Psoas muscle (tissue), 8 donors: ENCODE measurements around the gene ELFN1. TPM values are rescaled to one million over a fixed set of nuclear protein-coding genes. Genes with fewer than 3 reads are reported as not detected.

Source experiments
- ATAC-seq, 4 donors: fragments of 200-7000 bp; cut with Tn5 transposase; one replicate each; pipeline ENCODE4 v1.9.1; 2020; ENCODE audit warnings: moderate library complexity in 3 of 4, mild to moderate bottlenecking in 2 of 4
- DNase-seq, 2 donors: peaks; one replicate each; pipeline ENCODE4 v3.0.0-alpha.2; 2020
- H3K27ac ChIP-seq: fragments of 200-600 bp; one replicate; pipeline ENCODE4 v1.8.0; 2022
- H3K27me3 ChIP-seq, 3 donors: fragments of 200-600 bp in 1 of 3; one replicate each; pipeline versions ENCODE4 v1.6.1 to v1.8.0; 2013 to 2022; ENCODE audit warnings: low read length in 2 of 3, mild to moderate bottlenecking in 2 of 3, moderate library complexity in 1 of 3; ENCODE audit not compliant: insufficient read depth in 3 of 3
- H3K36me3 ChIP-seq, 2 donors: fragments of 200-600 bp in 1 of 2; one replicate each; pipeline versions ENCODE4 v1.6.1 to v1.8.0; 2013 to 2022; ENCODE audit warnings: low read depth in 1 of 2, mild to moderate bottlenecking in 1 of 2, moderate library complexity in 1 of 2; ENCODE audit not compliant: insufficient read depth in 1 of 2
- H3K4me1 ChIP-seq: fragments of 200-600 bp; one replicate; pipeline ENCODE4 v1.8.0; 2022
- H3K4me3 ChIP-seq: fragments of 200-600 bp; one replicate; pipeline ENCODE4 v1.8.0; 2022; ENCODE audit warnings: mild to moderate bottlenecking
- H3K9me3 ChIP-seq: fragments of 200-600 bp; one replicate; pipeline ENCODE4 v1.8.0; 2022
- WGBS, 3 donors: extraction: QIAGEN DNeasy Blood & Tissue Kit; methylation state at CpG; one replicate each; pipeline versions ENCODE4 v1.1.6 to v1.1.7; 2013; 5-methylcytosine and 5-hydroxymethylcytosine counted together
- intact Hi-C, 2 donors: fragments of 100-400 bp; cut with DNase I; formaldehyde crosslinking; loops; one replicate each; pipeline versions ENCODE4 v1.11.0 to v1.14.2; 2022
- polyA plus RNA-seq, 3 donors: library from polyadenylated mRNA; stranded (reverse); fragments of 200-250 nt; gene quantifications; one replicate each; pipeline ENCODE4 v1.2.3, GENCODE V29; 2013
- total RNA-seq, 4 donors: library from RNA; stranded (reverse); fragmentation: NEBNext Ultra II Directional in 2 of 4; extraction: Animal tissue kit (Norgen Biotek cat#: 25700) in 2 of 4; gene quantifications; one replicate each; pipeline versions ENCODE4 v1.2.1 to v1.2.4, GENCODE V29; 2021 to 2023
- TF ChIP-seq, protein P1 (sequence below): fragments of 200-600 bp; IDR thresholded peaks from one replicate; pipeline ENCODE4 v1.8.0; 2022; ENCODE audit warnings: antibody characterized with exemption
- donor health status: healthy with polysubstance abuse.
- donor health status: DM: no; HTN: no; CAD: no; lungs with moderate emphysema.
- donor health status: Bipolar disorder and iron deficiency.
- donor health status: healthy.
- donor health status: DM: yes; HTN: yes; CAD: no.
- donor health status: DM: no; HTN: no; CAD: no.
- donor health status: DM: no; HTN: no; CAD: no.
- donor health status: DM: yes; HTN: yes; CAD: no.

ELFN1 gene
- total and polyA plus RNA-seq, 7 donors = 0.11 to 0.87 (median 0.64) TPM

DNA sequence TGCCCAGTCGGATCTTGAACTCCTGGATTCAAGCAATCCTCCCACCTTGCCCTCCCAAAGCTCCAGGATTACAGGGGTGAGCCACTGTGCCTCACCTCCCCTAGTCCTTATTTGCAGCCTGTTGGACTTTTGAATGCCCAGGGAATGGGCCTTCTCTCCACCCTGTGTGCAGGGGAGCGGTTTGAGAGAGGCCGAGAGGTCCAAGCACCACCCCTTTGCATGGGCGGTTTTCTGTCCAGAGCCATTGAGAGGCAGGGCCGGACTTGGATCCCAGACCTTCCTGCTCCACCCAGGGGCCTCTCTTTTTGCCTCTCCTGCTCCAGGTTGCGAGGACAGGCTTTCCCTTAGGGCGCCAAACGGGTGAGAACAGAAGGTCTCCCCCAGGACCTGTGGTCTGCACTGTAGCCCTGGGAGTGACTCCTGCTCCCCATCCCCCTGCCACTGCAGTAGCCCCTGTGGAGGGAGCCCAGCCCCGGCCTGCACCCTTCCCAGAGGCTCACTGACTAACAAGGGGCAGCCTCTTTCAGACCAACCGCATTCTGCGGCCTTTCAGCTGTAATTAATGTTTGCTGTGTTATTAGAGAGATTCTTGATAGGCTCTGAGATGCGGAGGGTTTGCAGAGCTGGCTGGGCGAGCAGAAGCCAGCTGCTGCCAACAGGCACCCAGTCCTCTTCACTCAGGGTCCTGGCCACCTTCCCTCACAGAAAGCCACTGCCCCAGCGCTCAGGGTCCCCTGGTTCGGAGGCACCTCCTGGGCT is 57.9 kb downstream of the ELFN1 start:
- intact Hi-C loops = no loop called here
- ATAC-seq = no peak
- TF ChIP-seq, protein P1, sequence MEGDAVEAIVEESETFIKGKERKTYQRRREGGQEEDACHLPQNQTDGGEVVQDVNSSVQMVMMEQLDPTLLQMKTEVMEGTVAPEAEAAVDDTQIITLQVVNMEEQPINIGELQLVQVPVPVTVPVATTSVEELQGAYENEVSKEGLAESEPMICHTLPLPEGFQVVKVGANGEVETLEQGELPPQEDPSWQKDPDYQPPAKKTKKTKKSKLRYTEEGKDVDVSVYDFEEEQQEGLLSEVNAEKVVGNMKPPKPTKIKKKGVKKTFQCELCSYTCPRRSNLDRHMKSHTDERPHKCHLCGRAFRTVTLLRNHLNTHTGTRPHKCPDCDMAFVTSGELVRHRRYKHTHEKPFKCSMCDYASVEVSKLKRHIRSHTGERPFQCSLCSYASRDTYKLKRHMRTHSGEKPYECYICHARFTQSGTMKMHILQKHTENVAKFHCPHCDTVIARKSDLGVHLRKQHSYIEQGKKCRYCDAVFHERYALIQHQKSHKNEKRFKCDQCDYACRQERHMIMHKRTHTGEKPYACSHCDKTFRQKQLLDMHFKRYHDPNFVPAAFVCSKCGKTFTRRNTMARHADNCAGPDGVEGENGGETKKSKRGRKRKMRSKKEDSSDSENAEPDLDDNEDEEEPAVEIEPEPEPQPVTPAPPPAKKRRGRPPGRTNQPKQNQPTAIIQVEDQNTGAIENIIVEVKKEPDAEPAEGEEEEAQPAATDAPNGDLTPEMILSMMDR = no peak

DNA sequence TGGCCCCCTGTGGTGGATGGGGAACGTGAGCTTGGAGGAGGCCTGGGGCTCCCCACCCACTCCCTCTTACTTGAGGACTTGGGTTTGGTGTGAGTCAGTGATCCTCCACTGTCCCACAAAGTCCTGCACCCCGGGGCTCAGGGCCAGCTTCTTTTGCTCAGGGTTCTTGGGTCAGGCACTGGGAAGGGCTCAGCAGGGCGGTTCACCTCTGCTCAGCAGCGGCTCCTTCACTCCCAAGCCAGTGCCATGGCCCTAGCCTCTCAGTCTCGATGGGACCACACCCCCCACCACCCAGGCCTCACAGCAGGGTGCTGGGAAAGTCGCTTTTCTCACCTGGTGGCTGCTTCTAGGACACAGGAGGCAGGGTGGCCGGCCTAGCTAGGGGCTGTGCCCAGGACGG is 59.1 kb downstream of the ELFN1 start:
- TF ChIP-seq, protein P1 = no peak
- no peaks in the 10 kb centered on the region for H3K27me3 ChIP-seq
- no peak for ATAC-seq
- peaks cover 10% of the 10 kb centered on the region for H3K4me1 ChIP-seq
- H3K4me3 ChIP-seq = no peak overlapping the region
- DNase-seq = no peak
- peaks cover 14% of the 10 kb centered on the region for H3K9me3 ChIP-seq
- no peak overlapping the region for H3K27ac ChIP-seq
- H3K36me3 ChIP-seq = no peaks in the 10 kb centered on the region
- WGBS, 3 donors = 93 to 99% (median 96%) methylated on average over 8 of the region's 8 CpGs
- intact Hi-C loops = no loop called here

More for the DNA sequence above, 57.9 kb downstream of the ELFN1 start:
- Histone ChIP-seq H3K4me1 (peaks cover 7% of the 10 kb centered on the region), H3K36me3 (no peaks in the 10 kb centered on the region), H3K4me3 (no peak overlapping the region), H3K9me3 (peaks cover 14% of the 10 kb centered on the region), H3K27ac (no peak overlapping the region), H3K27me3 (no peaks in the 10 kb centered on the region)
- no peak for DNase-seq
- 83 to 85% (median 84%) methylated on average over 15 of the region's 15 CpGs for WGBS, 3 donors

DNA sequence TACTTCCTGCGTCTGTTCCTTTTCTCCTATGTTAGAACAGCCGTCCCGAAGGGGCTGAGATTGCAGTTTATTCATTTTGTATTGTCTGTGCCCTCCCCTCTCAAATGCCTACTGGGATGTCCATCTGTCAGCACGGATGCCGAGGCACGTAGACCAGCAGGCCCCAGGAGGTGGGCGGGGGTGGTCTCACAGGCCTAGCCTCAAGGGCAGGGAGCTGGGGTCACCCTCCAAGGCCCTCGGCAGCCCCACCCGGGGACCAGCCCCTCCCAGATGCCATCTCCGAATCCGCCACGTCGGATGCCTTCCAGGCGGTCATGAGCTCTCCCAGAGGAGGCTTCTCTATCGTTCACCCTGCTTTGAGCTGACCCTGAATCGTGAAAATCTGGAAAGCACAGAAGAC is 59.7 kb downstream of the ELFN1 start:
- DNase-seq = no peak
- Histone ChIP-seq H3K9me3 (peaks cover 14% of the 10 kb centered on the region), H3K36me3 (no peaks in the 10 kb centered on the region), H3K4me3 (no peak overlapping the region), H3K27me3 (no peaks in the 10 kb centered on the region), H3K4me1 (peaks cover 10% of the 10 kb centered on the region), H3K27ac (no peak overlapping the region)
- intact Hi-C loops = no loop called here
- TF ChIP-seq, protein P1 = no peak
- ATAC-seq = no peak
- 79 to 82% (median 80%) methylated on average over 16 of the region's 16 CpGs for WGBS, 3 donors

DNA sequence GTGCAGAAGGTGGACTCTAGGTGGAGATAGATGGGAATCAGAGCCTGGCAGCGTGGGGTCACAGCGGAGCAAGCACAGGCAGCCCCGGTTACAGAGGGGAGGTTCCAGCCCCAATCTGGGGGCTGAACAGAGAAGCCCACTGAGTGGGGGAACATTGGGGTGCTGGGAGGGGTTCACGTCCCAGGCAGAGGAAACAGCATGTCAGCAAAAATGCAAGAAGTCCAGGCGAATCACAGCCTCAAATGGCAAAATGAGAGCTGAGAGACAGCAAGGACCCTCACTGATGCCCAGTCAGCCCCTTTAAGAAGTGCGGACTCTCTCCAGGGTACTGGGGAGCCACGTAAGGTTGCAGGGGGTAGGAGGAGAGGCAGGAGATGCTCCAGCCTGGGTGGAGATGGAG is 62.0 kb downstream of the ELFN1 start:
- peaks cover 3% of the 10 kb centered on the region for H3K4me1 ChIP-seq
- 93 to 95% (median 95%) methylated on average over 7 of the region's 7 CpGs for WGBS, 3 donors
- H3K9me3 ChIP-seq = peaks cover 14% of the 10 kb centered on the region
- no peak overlapping the region for H3K4me3 ChIP-seq
- intact Hi-C loops = no loop called here
- DNase-seq = no peak
- no peak overlapping the region for H3K27ac ChIP-seq
- ATAC-seq = no peak
- TF ChIP-seq, protein P1 = no peak
- peaks cover 0 to 6% (median 0%) of the 10 kb centered on the region in 3 donors for H3K27me3 ChIP-seq
- H3K36me3 ChIP-seq = no peaks in the 10 kb centered on the region

DNA sequence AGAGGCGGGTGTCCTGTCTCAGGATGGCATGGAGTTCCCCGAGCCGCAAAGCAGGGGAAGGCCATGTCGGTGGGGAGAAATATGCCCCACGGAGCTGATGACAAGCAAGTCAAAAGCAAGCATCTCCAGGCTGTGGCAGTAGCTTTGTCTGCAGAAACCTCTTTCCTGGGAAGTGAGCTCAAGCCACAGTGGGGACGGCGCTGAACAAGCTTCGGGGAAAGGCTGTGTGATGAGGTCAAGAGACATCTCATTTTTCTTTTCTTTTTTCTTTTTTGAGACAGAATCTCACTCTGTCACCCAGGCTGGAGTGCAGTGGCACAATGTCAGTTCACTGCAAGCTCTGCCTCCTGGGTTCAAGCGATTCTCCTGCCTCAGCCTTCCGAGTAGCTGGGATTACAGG is 62.6 kb downstream of the ELFN1 start:
- peaks cover 14% of the 10 kb centered on the region for H3K9me3 ChIP-seq
- H3K27ac ChIP-seq = no peak overlapping the region
- intact Hi-C loops = no loop called here
- no peaks in the 10 kb centered on the region for H3K36me3 ChIP-seq
- DNase-seq = no peak
- ATAC-seq = no peak
- TF ChIP-seq, protein P1 = no peak
- peaks cover 3% of the 10 kb centered on the region for H3K4me1 ChIP-seq
- 60 to 67% (median 64%) methylated on average over 10 of the region's 10 CpGs for WGBS, 3 donors
- H3K4me3 ChIP-seq = no peak overlapping the region
- H3K27me3 ChIP-seq = peaks cover 0 to 11% (median 0%) of the 10 kb centered on the region in 3 donors
